CD14-positive monocyte (primary cell): ENCODE data around the gene TMEM179. TPM values are rescaled to one million over a fixed set of nuclear protein-coding genes. Genes with fewer than 3 reads are reported as not detected.

Experiments
- DNase-seq, 3 donors: peaks; one replicate each; pipeline ENCODE4 v3.0.0-alpha.2; 2011 to 2022
- H2AFZ ChIP-seq: 2 replicates; pipeline ENCODE4 v1.6.0; 2012; ENCODE audit warnings: mild to moderate bottlenecking, low read depth, low read length, inconsistent platforms; ENCODE audit not compliant: insufficient read depth, poor library complexity, severe bottlenecking
- H3K27ac ChIP-seq, 2 donors: 1 replicate in 1 of 2; 2 replicates in 1 of 2; pipeline ENCODE4 v1.5.1; 2012 to 2013; ENCODE audit warnings: low read length in 2 of 2, control low read depth in 1 of 2, inconsistent platforms in 1 of 2, low read depth in 1 of 2, mild to moderate bottlenecking in 1 of 2
- H3K27me3 ChIP-seq, 2 donors: one replicate each; pipeline versions ENCODE4 v1.6.0 to v1.6.1; 2011 to 2013; ENCODE audit warnings: low read length in 2 of 2; ENCODE audit not compliant: control insufficient read depth in 2 of 2, insufficient read depth in 2 of 2
- H3K36me3 ChIP-seq, 2 donors: replicated peaks in 1 of 2; 1 replicate in 1 of 2; 2 replicates in 1 of 2; pipeline versions ENCODE4 v1.5.1 to v1.6.1; 2012 to 2013; ENCODE audit warnings: low read length in 2 of 2, control low read depth in 1 of 2, inconsistent platforms in 1 of 2, mild to moderate bottlenecking in 1 of 2; ENCODE audit not compliant: insufficient read depth in 2 of 2, control insufficient read depth in 1 of 2
- H3K4me1 ChIP-seq, 2 donors: 1 replicate in 1 of 2; 2 replicates in 1 of 2; pipeline versions ENCODE4 v1.5.1 to v1.6.1; 2012 to 2013; ENCODE audit warnings: low read length in 2 of 2, control low read depth in 1 of 2, inconsistent platforms in 1 of 2, mild to moderate bottlenecking in 1 of 2, moderate library complexity in 1 of 2; ENCODE audit not compliant: insufficient read depth in 2 of 2, control insufficient read depth in 1 of 2
- H3K4me2 ChIP-seq: replicated peaks from 2 replicates; pipeline ENCODE3; 2012; ENCODE audit warnings: low read length, moderate library complexity, mild to moderate bottlenecking; ENCODE audit not compliant: poor library complexity, severe bottlenecking; ENCODE audit errors: extremely low read depth
- H3K4me3 ChIP-seq, 3 experiments: fragments of 200-600 bp in 1 of 3; sonication (generic) in 1 of 3; replicated peaks in 1 of 3; 1 replicate in 2 of 3; 2 replicates in 1 of 3; pipeline ENCODE4 v1.5.1; 2011 to 2013; ENCODE audit warnings: low read length in 3 of 3, mild to moderate bottlenecking in 3 of 3, control low read depth in 2 of 3, low read depth in 2 of 3, inconsistent platforms in 1 of 3, moderate library complexity in 1 of 3
- H3K79me2 ChIP-seq: 2 replicates; pipeline ENCODE4 v1.6.0; 2012; ENCODE audit warnings: mild to moderate bottlenecking, control low read depth, inconsistent platforms, low read length, moderate library complexity; ENCODE audit not compliant: insufficient read depth
- H3K9ac ChIP-seq: 2 replicates; pipeline ENCODE4 v1.6.0; 2017; ENCODE audit warnings: low read length, mild to moderate bottlenecking; ENCODE audit not compliant: insufficient read depth, poor library complexity, severe bottlenecking
- H3K9me3 ChIP-seq, 2 donors: replicated peaks in 1 of 2; 1 replicate in 1 of 2; 2 replicates in 1 of 2; pipeline versions ENCODE4 v1.5.1 to v1.6.1; 2012 to 2013; ENCODE audit warnings: low read length in 2 of 2, control low read depth in 1 of 2; ENCODE audit not compliant: control insufficient read depth in 1 of 2, insufficient read depth in 1 of 2
- H4K20me1 ChIP-seq: 2 replicates; pipeline ENCODE4 v1.6.0; 2012; ENCODE audit warnings: mild to moderate bottlenecking, low read length, control low read depth, moderate library complexity; ENCODE audit not compliant: insufficient read depth
- H3K27ac Mint-ChIP-seq, 7 donors: one replicate each; pipeline ENCODE4 v1.8.0; 2020; ENCODE audit warnings: mild to moderate bottlenecking in 7 of 7, mixed read lengths in 7 of 7, moderate library complexity in 6 of 7, inconsistent platforms in 2 of 7
- H3K27me3 Mint-ChIP-seq, 3 donors: one replicate each; pipeline ENCODE4 v1.8.0; 2021 to 2022; ENCODE audit warnings: low read depth in 3 of 3, mild to moderate bottlenecking in 3 of 3, mixed read lengths in 3 of 3, moderate library complexity in 3 of 3, inconsistent platforms in 1 of 3
- H3K36me3 Mint-ChIP-seq, 2 donors: one replicate each; pipeline ENCODE4 v1.8.0; 2020; ENCODE audit warnings: mixed read lengths in 2 of 2, inconsistent platforms in 1 of 2, mild to moderate bottlenecking in 1 of 2
- H3K4me1 Mint-ChIP-seq: one replicate; pipeline ENCODE4 v1.8.0; 2020; ENCODE audit warnings: mild to moderate bottlenecking, mixed read lengths
- H3K4me3 Mint-ChIP-seq, 2 donors: one replicate each; pipeline ENCODE4 v1.8.0; 2020; ENCODE audit warnings: mild to moderate bottlenecking in 2 of 2, mixed read lengths in 2 of 2, moderate library complexity in 1 of 2
- H3K9me3 Mint-ChIP-seq, 7 donors: one replicate each; pipeline ENCODE4 v1.8.0; 2020 to 2022; ENCODE audit warnings: mixed read lengths in 7 of 7, mild to moderate bottlenecking in 6 of 7, moderate library complexity in 6 of 7, inconsistent platforms in 2 of 7
- CTCF ChIP-seq: fragments of 200-600 bp; IDR thresholded peaks from one replicate; pipeline ENCODE4 v1.8.0; 2022; ENCODE audit warnings: antibody characterized with exemption, mild to moderate bottlenecking
- WGBS: methylation state at CpG from one replicate; pipeline ENCODE4 v1.1.5; 2013; ENCODE audit warnings: missing lambda C conversion rate; ENCODE audit not compliant: insufficient coverage; 5-methylcytosine and 5-hydroxymethylcytosine counted together
- intact Hi-C, 2 donors: fragments of 100-400 bp; cut with micrococcal nuclease; formaldehyde crosslinking; loops; one replicate each; pipeline versions ENCODE4 v1.15.0 to v1.15.1; 2023
- polyA plus RNA-seq, 3 donors: library from polyadenylated mRNA; depleted of rRNA in 1 of 3; unstranded in 2 of 3; stranded (reverse) in 1 of 3; fragments of 300-500 nt in 2 of 3; fragments of >200 nt in 1 of 3; fragmentation: Illumina TruSeq in 2 of 3; gene quantifications; 1 replicate in 2 of 3; 2 replicates in 1 of 3; pipeline ENCODE4 v1.2.3, GENCODE V29; 2012 to 2021

Gene TMEM179
- polyA plus RNA-seq, 3 donors, result not detected

GRCh38 chr14:104567957-104568225 lies 36.7 kb downstream of the TMEM179 start:
- Histone ChIP-seq H3K27ac (no peak overlapping the region), H4K20me1 (no peaks in the 10 kb centered on the region), H3K4me3 (no peak overlapping the region), H3K27me3 (peaks cover 0 to 11% of the 10 kb centered on the region in 2 donors), H3K36me3 (no peaks in the 10 kb centered on the region), H2AFZ (no peak overlapping the region), H3K9ac (no peak overlapping the region), H3K4me1 (no peaks in the 10 kb centered on the region), H3K79me2 (no peaks in the 10 kb centered on the region), H3K9me3 (no peaks in the 10 kb centered on the region), H3K4me2 (no peak overlapping the region)
- no peak for DNase-seq
- intact Hi-C loops, result no loop called here
- Mint-ChIP-seq H3K36me3 (no peaks in the 10 kb centered on the region), H3K27me3 (peaks cover 8 to 23% (median 11%) of the 10 kb centered on the region in 3 donors), H3K4me3 (no peak overlapping the region), H3K4me1 (peaks cover 3% of the 10 kb centered on the region), H3K9me3 (peaks cover 0 to 3% (median 0%) of the 10 kb centered on the region in 7 donors), H3K27ac (no peak overlapping the region)
- 79% methylated on average over 8 of the region's 9 CpGs for whole genome bisulfite sequencing
- no peak for TF ChIP-seq CTCF

- no peaks in the 10 kb centered on the region for H3K4me1 ChIP-seq
- no peak for TF ChIP-seq CTCF
- Mint-ChIP-seq H3K27me3 (peaks cover 8 to 21% (median 11%) of the 10 kb centered on the region in 3 donors), H3K27ac (no peak overlapping the region), H3K9me3 (peaks cover 0 to 3% (median 0%) of the 10 kb centered on the region in 7 donors), H3K4me3 (no peak overlapping the region), H3K36me3 (no peaks in the 10 kb centered on the region), H3K4me1 (peaks cover 3% of the 10 kb centered on the region)
- no peak overlapping the region for H3K27ac ChIP-seq
- no peaks in the 10 kb centered on the region for H3K79me2 ChIP-seq
- intact Hi-C loops, result no loop called here
- no peak overlapping the region for H2AFZ ChIP-seq
- no peaks in the 10 kb centered on the region for H4K20me1 ChIP-seq
- H3K9ac ChIP-seq, result no peak overlapping the region
- no peaks in the 10 kb centered on the region for H3K9me3 ChIP-seq
- H3K4me3 ChIP-seq, result no peak overlapping the region
- DNase-seq, result no peak
- H3K4me2 ChIP-seq, result no peak overlapping the region
- H3K27me3 ChIP-seq, result peaks cover 0 to 11% of the 10 kb centered on the region in 2 donors
- WGBS, result 74% methylated on average over 18 of the region's 27 CpGs
- no peaks in the 10 kb centered on the region for H3K36me3 ChIP-seq
Observed at GRCh38 chr14:104567141-104567956, 37.2 kb downstream of the TMEM179 start.
